ENCODE data around the gene MAP3K12.
"Not testable (repeated sequence)": the region's sequence is repeated elsewhere in the genome, so short reads cannot be mapped to it uniquely, and the experiment has no call there.

The MAP3K12 gene

GRCh38 chr12:53492188-53492587 is 7.1 kb downstream of the MAP3K12 start:
- DNase-seq (ENCODE audit: low spot score) = no peak

- DNase-seq (ENCODE audit: low spot score) = no peak
These were observed 9.9 kb downstream of the MAP3K12 start for GRCh38 chr12:53489242-53489864.

GRCh38 chr12:53486736-53487487 is 12.3 kb downstream of the MAP3K12 start:
- no peak for DNase-seq (ENCODE audit: low spot score)

GRCh38 chr12:53485955-53486735 is 13.1 kb downstream of the MAP3K12 start:
- DNase-seq (ENCODE audit: low spot score) = no peak

GRCh38 chr12:53484686-53485575 is 14.3 kb downstream of the MAP3K12 start:
- DNase-seq (ENCODE audit: low spot score) = no peak

- no peak for DNase-seq (ENCODE audit: low spot score)
These were observed 15.3 kb downstream of the MAP3K12 start for GRCh38 chr12:53483979-53484377.

- no peak for DNase-seq (ENCODE audit: low spot score)
These were observed 15.9 kb downstream of the MAP3K12 start for GRCh38 chr12:53483225-53483978.

- no peak for DNase-seq (ENCODE audit: low spot score)
These were observed 16.6 kb downstream of the MAP3K12 start for GRCh38 chr12:53482626-53483168.

- no peak for DNase-seq (ENCODE audit: low spot score)
These were observed 17.2 kb downstream of the MAP3K12 start for GRCh38 chr12:53481939-53482586.

- DNase-seq (ENCODE audit: low spot score) = not testable (repeated sequence)
These were observed 17.8 kb downstream of the MAP3K12 start for GRCh38 chr12:53481458-53481857.

- no peak for DNase-seq (ENCODE audit: low spot score)
These were observed 18.5 kb downstream of the MAP3K12 start for GRCh38 chr12:53480491-53481442.

- DNase-seq (ENCODE audit: low spot score) = no peak
These were observed 19.9 kb downstream of the MAP3K12 start for GRCh38 chr12:53479331-53479730.

- no peak for DNase-seq (ENCODE audit: low spot score)
These were observed 20.4 kb downstream of the MAP3K12 start for GRCh38 chr12:53478865-53479264.

GRCh38 chr12:53476769-53477209 is 22.5 kb downstream of the MAP3K12 start:
- peak; percentile 36 for DNase-seq (ENCODE audit: low spot score)

- no peak for DNase-seq (ENCODE audit: low spot score)
These were observed 24.4 kb downstream of the MAP3K12 start for GRCh38 chr12:53474819-53475218.

GRCh38 chr12:53474077-53474476 is 25.2 kb downstream of the MAP3K12 start:
- DNase-seq (ENCODE audit: low spot score) = no peak

GRCh38 chr12:53472056-53472582 is 27.1 kb downstream of the MAP3K12 start:
- DNase-seq (ENCODE audit: low spot score) = no peak

GRCh38 chr12:53468282-53468681 is 31.0 kb downstream of the MAP3K12 start:
- no peak for DNase-seq (ENCODE audit: low spot score)

GRCh38 chr12:53467880-53468279 is 31.4 kb downstream of the MAP3K12 start:
- DNase-seq (ENCODE audit: low spot score) = no peak

Data from hematopoietic multipotent progenitor cell treated with erythropoietin and hydrocortisone succinate and interleukin-3 and kit ligand, for 17 days (in vitro differentiated cells).